Measurements from ENCODE around the gene H2AZ1.
A peak's percentile ranks its signal among the peaks of the same experiment; 100 is the strongest.
"Not testable (repeated sequence)": the region's sequence is repeated elsewhere in the genome, so short reads cannot be mapped to it uniquely, and the experiment has no call there.

H2AZ1 gene

DNA sequence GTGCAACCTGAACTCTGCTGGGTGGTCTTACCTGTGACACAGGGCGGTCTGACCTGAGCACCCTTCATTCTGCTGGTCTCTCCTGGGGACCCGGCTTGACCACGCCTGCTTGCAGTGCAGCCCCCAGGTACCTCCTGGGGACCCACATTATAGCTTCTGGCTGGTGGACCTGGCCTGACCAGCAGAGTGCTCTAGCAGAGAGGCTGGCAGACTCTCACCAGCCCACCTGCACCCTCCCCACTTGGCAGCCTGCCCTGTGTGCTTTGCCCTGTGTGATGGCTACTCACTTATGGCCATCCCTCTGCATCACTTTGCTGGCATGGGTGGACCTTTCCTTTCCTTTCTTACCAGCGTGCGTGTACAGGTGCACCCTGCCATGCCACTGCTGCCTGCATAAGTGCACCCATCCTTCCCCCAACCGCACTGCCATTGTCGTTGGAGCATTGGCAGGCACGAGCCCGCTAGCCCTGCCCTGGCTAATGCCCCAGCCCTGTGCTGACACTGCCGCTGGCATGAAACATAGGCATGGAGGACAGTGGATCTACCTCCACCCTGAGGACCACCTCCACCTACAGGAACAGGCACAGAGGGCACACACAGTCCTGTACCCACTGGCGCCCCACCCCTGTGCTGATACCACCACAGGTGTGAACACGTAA, 21.5 kb upstream of the H2AZ1 start:
- no peaks in the 10 kb centered on the region for H3K36me3 ChIP-seq (ENCODE audit: insufficient read depth, low read length)
- TF ChIP-seq FOXP2 (optimal IDR thresholded peaks at IDR 0.05; ENCODE audit: control extremely low read depth, extremely low read length, insufficient read depth): no peak
- TF ChIP-seq POLR2AphosphoS5 (IDR thresholded peaks at IDR 0.05; ENCODE audit: borderline replicate concordance, low read depth, low read length): no peak
- TF ChIP-seq EZH2 (IDR thresholded peaks at IDR 0.05): no peak
- H3K9ac ChIP-seq (ENCODE audit: insufficient read length): no peak overlapping the region
- H3K9me3 ChIP-seq (ENCODE audit: low read depth, low read length): no peaks in the 10 kb centered on the region
- no peak overlapping the region for H3K27ac ChIP-seq
- H3K4me3 ChIP-seq: no peak overlapping the region
- no peak for DNase-seq (ENCODE audit: low read depth, low spot score)

DNA sequence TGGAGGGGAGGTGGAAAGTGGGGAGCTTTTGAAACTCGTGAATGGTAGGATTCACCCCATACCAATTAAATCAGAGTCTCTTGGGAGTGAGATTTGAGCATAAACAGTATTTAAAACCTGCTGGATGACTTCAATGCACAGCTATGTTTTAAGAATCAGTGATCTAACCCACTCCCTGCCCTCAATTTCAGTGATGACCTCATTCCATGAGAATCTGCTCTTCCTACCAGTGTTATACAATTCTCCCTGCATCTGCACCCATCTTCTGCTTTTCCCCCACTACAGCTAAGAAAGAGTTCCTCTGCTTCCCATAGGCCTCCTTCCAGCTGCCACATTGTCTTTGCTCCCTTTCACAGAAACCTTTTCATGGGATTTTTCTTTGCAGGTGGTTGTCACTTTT, 18.3 kb upstream of the H2AZ1 start:
- no peak for DNase-seq (ENCODE audit: low read depth, low spot score)
- no peak for TF ChIP-seq POLR2AphosphoS5 (IDR thresholded peaks at IDR 0.05; ENCODE audit: borderline replicate concordance, low read depth, low read length)
- TF ChIP-seq EZH2 (IDR thresholded peaks at IDR 0.05): no peak
- TF ChIP-seq FOXP2 (optimal IDR thresholded peaks at IDR 0.05; ENCODE audit: control extremely low read depth, extremely low read length, insufficient read depth): no peak
- H3K9ac ChIP-seq (ENCODE audit: insufficient read length): no peak overlapping the region
- H3K4me3 ChIP-seq: no peak overlapping the region
- no peaks in the 10 kb centered on the region for H3K36me3 ChIP-seq (ENCODE audit: insufficient read depth, low read length)
- H3K27ac ChIP-seq: no peak overlapping the region
- H3K9me3 ChIP-seq (ENCODE audit: low read depth, low read length): no peaks in the 10 kb centered on the region

DNA sequence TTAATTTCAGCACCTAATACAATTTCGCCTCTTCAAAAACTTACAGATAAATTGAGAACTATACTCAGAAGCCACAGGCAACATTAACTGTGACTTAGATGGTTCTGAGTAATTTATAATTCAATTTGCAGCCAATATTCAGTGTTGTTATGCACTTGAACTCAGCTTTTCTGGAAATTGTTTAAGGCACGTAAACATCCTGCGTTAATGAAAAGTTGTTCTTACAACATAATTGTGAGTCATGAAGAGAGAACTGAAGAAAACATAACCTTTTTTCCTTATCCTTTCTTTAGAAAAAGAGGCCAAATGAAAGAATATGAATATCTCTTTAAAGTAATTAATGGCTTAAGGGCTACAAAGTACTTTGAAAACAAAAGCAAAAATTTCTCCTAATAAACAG, 16.6 kb upstream of the H2AZ1 start:
- H3K27ac ChIP-seq: no peak overlapping the region
- H3K9me3 ChIP-seq (ENCODE audit: low read depth, low read length): no peaks in the 10 kb centered on the region
- TF ChIP-seq POLR2AphosphoS5 (IDR thresholded peaks at IDR 0.05; ENCODE audit: borderline replicate concordance, low read depth, low read length) (no peak), FOXP2 (optimal IDR thresholded peaks at IDR 0.05; ENCODE audit: control extremely low read depth, extremely low read length, insufficient read depth) (no peak), EZH2 (IDR thresholded peaks at IDR 0.05) (no peak)
- H3K4me3 ChIP-seq: no peak overlapping the region
- no peak for DNase-seq (ENCODE audit: low read depth, low spot score)
- no peaks in the 10 kb centered on the region for H3K36me3 ChIP-seq (ENCODE audit: insufficient read depth, low read length)
- no peak overlapping the region for H3K9ac ChIP-seq (ENCODE audit: insufficient read length)

DNA sequence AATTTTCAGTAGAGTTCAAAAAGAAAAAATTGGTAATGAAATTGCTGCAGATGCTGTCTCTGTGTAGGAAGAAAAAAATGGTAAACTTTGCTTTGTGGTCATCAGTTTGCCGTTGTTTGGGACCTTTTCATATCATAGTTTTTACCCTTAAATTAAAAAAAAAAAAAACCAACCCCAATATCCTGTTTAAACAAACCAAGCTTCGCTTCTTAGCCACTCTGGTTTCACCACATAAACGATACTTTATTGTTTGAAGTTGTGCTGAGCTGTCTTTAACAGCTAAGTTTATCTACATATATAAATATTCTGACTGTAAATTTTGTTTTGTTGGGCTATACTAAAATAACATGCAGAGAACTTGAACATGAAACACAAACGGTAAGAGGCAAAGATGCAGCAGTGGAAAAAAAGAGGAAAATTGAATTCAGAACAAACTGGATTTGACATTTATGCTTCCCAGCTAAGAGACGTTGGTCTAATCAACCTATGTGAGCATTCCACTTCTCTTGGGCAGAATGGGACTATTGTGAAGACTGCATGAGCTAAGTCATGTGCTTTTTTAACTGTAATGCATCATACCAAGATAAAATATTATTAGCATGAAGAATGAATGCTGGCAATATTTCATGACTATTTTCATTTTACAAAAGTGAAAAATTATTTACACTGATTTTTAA, 15.7 kb upstream of the H2AZ1 start:
- no peak overlapping the region for H3K4me3 ChIP-seq
- H3K9ac ChIP-seq (ENCODE audit: insufficient read length): no peak overlapping the region
- no peaks in the 10 kb centered on the region for H3K36me3 ChIP-seq (ENCODE audit: insufficient read depth, low read length)
- TF ChIP-seq FOXP2 (optimal IDR thresholded peaks at IDR 0.05; ENCODE audit: control extremely low read depth, extremely low read length, insufficient read depth): no peak
- no peak for TF ChIP-seq POLR2AphosphoS5 (IDR thresholded peaks at IDR 0.05; ENCODE audit: borderline replicate concordance, low read depth, low read length)
- no peak for TF ChIP-seq EZH2 (IDR thresholded peaks at IDR 0.05)
- no peaks in the 10 kb centered on the region for H3K9me3 ChIP-seq (ENCODE audit: low read depth, low read length)
- DNase-seq (ENCODE audit: low read depth, low spot score): no peak
- no peak overlapping the region for H3K27ac ChIP-seq

DNA sequence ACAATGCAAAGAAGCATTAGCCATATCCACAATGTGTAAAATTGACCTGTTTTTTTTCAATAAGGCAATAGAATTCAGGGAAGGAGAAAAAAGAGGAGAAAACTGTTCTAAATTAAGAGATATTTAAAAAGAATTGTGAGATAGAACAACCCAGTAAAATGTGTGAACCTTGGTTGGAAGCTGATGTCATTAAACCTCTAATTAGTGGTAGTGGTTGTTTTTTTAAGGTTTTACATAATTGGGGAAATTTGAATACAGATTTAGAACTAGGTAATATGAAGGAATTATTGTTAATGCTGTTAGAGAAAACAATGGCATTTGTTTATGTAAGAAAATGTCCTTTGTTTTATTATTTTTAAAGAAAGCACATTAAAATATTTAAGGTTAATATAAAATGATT, 15.1 kb upstream of the H2AZ1 start:
- no peak for DNase-seq (ENCODE audit: low read depth, low spot score)
- H3K9ac ChIP-seq (ENCODE audit: insufficient read length): no peak overlapping the region
- no peaks in the 10 kb centered on the region for H3K9me3 ChIP-seq (ENCODE audit: low read depth, low read length)
- no peak overlapping the region for H3K27ac ChIP-seq
- H3K4me3 ChIP-seq: no peak overlapping the region
- H3K36me3 ChIP-seq (ENCODE audit: insufficient read depth, low read length): no peaks in the 10 kb centered on the region
- TF ChIP-seq EZH2 (IDR thresholded peaks at IDR 0.05): no peak
- TF ChIP-seq POLR2AphosphoS5 (IDR thresholded peaks at IDR 0.05; ENCODE audit: borderline replicate concordance, low read depth, low read length): no peak
- TF ChIP-seq FOXP2 (optimal IDR thresholded peaks at IDR 0.05; ENCODE audit: control extremely low read depth, extremely low read length, insufficient read depth): no peak

DNA sequence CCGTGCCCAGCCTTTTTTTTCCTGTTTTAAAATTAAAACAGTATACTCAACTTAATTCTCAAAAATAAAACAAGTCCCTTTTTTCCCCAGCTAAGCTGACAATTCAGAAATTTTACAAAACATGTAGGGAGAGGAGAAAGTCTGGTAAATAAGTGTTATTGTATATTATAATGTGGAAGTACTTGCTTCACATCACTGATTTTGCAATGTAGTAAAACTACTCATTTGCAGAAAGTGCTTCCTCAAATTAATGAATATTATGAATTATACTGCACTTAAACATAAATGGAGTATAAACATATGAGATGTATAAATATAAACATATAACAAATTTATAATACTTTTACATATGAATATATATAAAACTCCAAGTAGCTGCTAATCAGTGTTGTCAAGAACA, 11.6 kb upstream of the H2AZ1 start:
- H3K27ac ChIP-seq: no peak overlapping the region
- no peaks in the 10 kb centered on the region for H3K9me3 ChIP-seq (ENCODE audit: low read depth, low read length)
- H3K36me3 ChIP-seq (ENCODE audit: insufficient read depth, low read length): no peaks in the 10 kb centered on the region
- no peak for DNase-seq (ENCODE audit: low read depth, low spot score)
- no peak overlapping the region for H3K9ac ChIP-seq (ENCODE audit: insufficient read length)
- H3K4me3 ChIP-seq: no peak overlapping the region
- TF ChIP-seq POLR2AphosphoS5 (IDR thresholded peaks at IDR 0.05; ENCODE audit: borderline replicate concordance, low read depth, low read length) (no peak), EZH2 (IDR thresholded peaks at IDR 0.05) (no peak), FOXP2 (optimal IDR thresholded peaks at IDR 0.05; ENCODE audit: control extremely low read depth, extremely low read length, insufficient read depth) (no peak)

DNA sequence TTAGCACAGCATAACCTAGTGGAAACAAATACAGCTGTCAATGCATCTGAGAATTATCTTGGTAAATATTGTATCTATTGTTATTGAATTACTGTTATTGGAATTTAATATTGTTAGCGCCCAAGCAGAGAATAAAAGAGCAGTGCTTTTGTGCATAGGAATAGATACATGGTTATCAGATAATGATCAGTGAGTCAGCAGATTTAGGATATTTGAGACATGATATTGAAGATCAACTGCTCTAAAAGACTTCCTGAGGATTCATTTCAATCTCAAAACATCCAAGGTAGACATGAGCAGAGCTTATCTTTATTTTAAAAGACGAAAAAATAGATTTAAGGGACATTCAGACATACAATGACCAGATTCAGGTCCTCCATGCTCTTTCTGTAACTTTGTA, 10.6 kb upstream of the H2AZ1 start:
- TF ChIP-seq FOXP2 (optimal IDR thresholded peaks at IDR 0.05; ENCODE audit: control extremely low read depth, extremely low read length, insufficient read depth): no peak
- TF ChIP-seq EZH2 (IDR thresholded peaks at IDR 0.05): no peak
- TF ChIP-seq POLR2AphosphoS5 (IDR thresholded peaks at IDR 0.05; ENCODE audit: borderline replicate concordance, low read depth, low read length): no peak
- H3K36me3 ChIP-seq (ENCODE audit: insufficient read depth, low read length): no peaks in the 10 kb centered on the region
- no peak overlapping the region for H3K4me3 ChIP-seq
- DNase-seq (ENCODE audit: low read depth, low spot score): no peak
- H3K9ac ChIP-seq (ENCODE audit: insufficient read length): no peak overlapping the region
- peak overlapping the region; percentile 37; the same call in 1 of the 2 replicates for H3K27ac ChIP-seq
- no peaks in the 10 kb centered on the region for H3K9me3 ChIP-seq (ENCODE audit: low read depth, low read length)

DNA sequence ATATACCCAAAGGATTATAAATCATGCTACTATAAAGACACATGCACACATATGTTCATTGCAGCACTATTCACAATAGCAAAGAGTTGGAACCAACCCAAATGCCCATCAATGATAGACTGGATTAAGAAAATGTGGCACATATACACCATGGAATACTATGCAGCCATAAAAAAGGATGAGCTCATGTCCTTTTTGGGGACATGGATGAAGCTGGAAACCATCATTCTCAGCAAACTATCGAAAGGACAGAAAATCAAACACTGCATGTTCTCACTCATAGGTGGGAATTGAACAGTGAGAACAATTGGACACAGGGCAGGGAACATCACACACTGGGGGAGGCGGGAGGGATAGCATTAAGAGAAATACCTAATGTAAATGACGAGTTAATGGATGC, 8.1 kb upstream of the H2AZ1 start:
- H3K4me3 ChIP-seq; H3K9me3 ChIP-seq (ENCODE audit: low read depth, low read length); H3K9ac ChIP-seq (ENCODE audit: insufficient read length); DNase-seq (ENCODE audit: low read depth, low spot score); H3K27ac ChIP-seq; H3K36me3 ChIP-seq (ENCODE audit: insufficient read depth, low read length): not testable (repeated sequence)

DNA sequence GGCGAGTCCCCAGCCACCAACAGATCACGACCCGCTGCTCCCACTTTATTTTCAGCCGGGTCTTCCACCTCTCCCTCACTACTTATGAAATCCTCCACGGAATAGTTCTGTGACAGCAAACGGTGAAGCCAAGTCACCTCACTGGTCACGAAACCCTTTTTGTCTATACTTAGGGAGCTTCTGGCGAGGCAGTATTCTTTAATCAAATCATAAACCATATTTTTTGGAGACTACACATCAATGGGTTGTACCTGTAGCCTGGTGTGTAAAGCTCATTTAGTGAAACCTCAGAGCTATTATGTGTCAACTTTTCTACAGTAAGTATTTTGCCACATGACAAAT, 809 bp upstream of the H2AZ1 start:
- Histone ChIP-seq H3K9ac (ENCODE audit: insufficient read length) (peak overlapping the region; percentile 87), H3K36me3 (ENCODE audit: insufficient read depth, low read length) (peaks cover 27% of the 10 kb centered on the region), H3K4me3 (peak overlapping the region; percentile 90), H3K9me3 (ENCODE audit: low read depth, low read length) (no peaks in the 10 kb centered on the region), H3K27ac (peak overlapping the region; percentile 74; the same call in 1 of the 2 replicates)
- DNase-seq (ENCODE audit: low read depth, low spot score): no peak
- TF ChIP-seq EZH2 (IDR thresholded peaks at IDR 0.05) (no peak), FOXP2 (optimal IDR thresholded peaks at IDR 0.05; ENCODE audit: control extremely low read depth, extremely low read length, insufficient read depth) (no peak), POLR2AphosphoS5 (IDR thresholded peaks at IDR 0.05; ENCODE audit: borderline replicate concordance, low read depth, low read length) (no peak)

Measured in SK-N-MC (cell line).